GM23248 (cell line): ENCODE data around the gene NAPEPLD.

Source experiments
- EZH2 ChIP-seq: fragments of 200-600 bp; sonication (generic); IDR thresholded peaks from 2 replicates; pipeline ENCODE4 v1.6.1; 2018; ENCODE audit warnings: antibody characterized with exemption, mild to moderate bottlenecking; ENCODE audit not compliant: insufficient read depth, poor library complexity, severe bottlenecking
- EZH2phosphoT487 ChIP-seq: fragments of 200-600 bp; sonication (generic); IDR thresholded peaks from 2 replicates; pipeline ENCODE4 v1.6.1; 2018; ENCODE audit warnings: antibody characterized with exemption, moderate library complexity, mild to moderate bottlenecking, low read depth; ENCODE audit not compliant: insufficient read depth

GRCh38 chr7:103117465-103117864, 31.4 kb downstream of the NAPEPLD start:
- TF ChIP-seq EZH2phosphoT487 (no peak), EZH2 (no peak)
